Subcutaneous adipose tissue (tissue), 4 donors: ENCODE results near the gene CDK5RAP2. TPM values are rescaled to one million over a fixed set of nuclear protein-coding genes. Genes with fewer than 3 reads are reported as not detected.

Experiments
- CTCF ChIP-seq: fragments of 450-650 bp; IDR thresholded peaks from one replicate; pipeline ENCODE4 v1.5.1; 2016; ENCODE audit warnings: low read depth, mild to moderate bottlenecking, control low read depth, antibody characterized with exemption, moderate library complexity
- total RNA-seq, 4 donors: library from RNA; depleted of rRNA; stranded (reverse); fragments of >200 nt; gene quantifications; one replicate each; pipeline ENCODE4 v1.1.0, GENCODE V29; 2016

Gene CDK5RAP2
- total RNA-seq, 4 donors from 2014 or later: 27.9 to 52.2 (median 38.2) TPM

DNA sequence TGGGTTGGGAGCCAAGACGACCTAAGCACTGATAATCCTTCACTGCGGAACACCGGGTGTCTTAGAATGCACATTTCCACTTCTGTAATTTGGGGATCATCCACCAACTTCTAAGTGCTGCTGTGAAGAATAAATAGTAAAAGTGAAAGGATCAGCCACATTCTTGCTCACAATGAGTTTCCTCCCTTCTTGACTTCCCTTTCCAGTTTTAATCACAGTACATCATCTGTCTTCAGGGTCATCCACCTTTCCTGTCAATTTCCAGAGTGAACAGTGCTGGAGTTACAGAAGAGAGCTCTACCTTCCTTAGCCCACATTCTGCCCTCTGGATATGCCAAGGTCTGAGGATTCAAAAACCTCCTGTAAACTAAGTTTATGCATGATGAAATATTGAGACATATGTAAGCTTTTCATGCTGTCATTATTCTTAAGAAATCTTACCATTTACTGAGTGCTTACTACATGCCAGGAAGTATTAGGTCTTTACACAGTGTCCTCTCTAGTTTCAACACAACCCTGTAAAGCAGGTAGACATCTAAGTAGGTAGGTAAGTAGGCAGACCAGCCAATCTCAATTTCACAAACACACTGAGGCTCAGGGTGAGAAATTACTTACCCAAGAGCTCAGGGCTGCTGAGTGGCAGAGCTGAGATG is 105.2 kb downstream of the CDK5RAP2 start:
- no peak for TF ChIP-seq CTCF

DNA sequence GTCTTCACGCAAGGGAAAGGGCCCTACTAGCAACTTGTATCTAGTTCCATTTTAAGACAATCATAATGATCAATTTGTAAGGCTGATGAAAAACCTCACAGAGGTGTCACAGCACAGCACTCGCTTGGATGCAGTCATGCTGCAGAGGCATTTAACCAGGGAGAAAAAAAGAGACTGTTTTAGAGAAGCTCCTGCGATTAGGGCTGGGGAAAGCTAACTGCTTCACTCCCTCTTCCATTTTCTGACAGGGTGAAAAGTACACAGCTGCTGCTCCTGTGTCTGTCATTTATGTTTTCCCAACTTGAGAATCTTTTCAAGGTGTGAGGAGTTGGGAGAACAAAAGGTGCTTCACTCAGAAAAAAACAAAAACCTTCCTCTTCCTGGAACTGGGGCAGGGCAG is 106.4 kb downstream of the CDK5RAP2 start:
- no peak for TF ChIP-seq CTCF

- TF ChIP-seq CTCF: no peak
These were observed 114.1 kb downstream of the CDK5RAP2 start for GRCh38 chr9:120465685-120466407.

DNA sequence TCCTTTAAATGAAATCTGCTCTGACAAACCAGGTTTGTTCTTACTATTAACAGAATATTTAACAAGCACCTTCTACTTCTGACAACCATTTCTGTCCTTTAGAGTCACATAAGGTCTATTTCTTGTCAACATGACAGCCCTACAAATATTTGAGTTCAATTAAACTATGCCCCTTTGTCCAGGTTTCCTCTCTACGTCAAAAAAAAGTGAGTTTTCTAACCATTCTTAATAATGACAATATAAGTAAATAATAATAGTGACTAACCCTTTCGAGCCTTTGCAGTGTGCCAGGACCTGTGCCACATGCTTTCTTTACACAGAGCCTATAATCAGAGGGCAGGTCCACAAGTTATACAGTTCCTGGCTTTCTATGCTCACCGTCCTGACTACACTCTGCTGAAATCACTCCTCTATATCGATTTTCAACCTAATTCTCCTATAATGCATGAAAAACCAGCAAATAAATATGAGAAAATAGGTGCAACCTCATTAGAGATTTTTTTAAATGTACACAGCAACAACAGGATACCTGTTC is 115.0 kb downstream of the CDK5RAP2 start:
- TF ChIP-seq CTCF: no peak

GRCh38 chr9:120464176-120464886 is 115.6 kb downstream of the CDK5RAP2 start:
- no peak for TF ChIP-seq CTCF

DNA sequence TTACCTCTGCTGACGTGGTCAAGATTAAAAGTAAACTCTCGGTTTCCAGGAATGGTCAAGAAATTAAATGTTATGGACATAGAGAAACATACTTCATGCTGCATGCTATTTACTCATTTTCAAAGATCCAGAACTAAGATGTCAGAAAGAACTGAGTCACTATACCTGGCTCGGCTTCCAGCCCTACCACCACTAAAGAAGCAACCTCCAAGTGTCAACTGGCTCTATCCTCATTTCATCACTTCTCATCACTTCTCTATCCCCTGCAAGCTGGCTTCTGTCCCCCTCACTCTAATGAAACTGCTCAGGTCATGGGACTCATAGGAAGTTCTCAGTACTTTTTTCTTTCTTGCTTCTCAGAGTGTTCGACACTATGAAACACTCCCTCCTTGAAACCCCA is 116.2 kb downstream of the CDK5RAP2 start:
- TF ChIP-seq CTCF: no peak

GRCh38 chr9:120456218-120456617 is 123.7 kb downstream of the CDK5RAP2 start:
- no peak for TF ChIP-seq CTCF
